ENCODE results near the gene LATS2.

DNA sequence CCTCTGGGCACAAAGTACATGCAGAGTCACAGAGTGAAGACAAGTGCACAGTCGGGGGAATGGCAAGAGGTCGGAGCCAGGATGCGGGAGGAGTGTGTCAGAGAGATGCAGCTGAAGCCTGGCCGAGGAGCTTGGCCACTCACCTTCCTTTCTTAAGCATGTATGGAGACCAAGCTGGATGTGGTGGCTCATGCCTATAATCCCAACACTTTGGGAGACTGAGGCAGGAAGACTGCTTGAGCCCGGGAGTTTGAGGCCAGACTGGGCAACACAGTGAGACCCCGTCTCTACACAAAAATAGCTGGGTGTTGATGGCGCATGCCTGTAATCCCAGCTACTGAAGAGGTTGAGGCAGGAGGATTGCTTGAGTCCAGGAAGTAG, 67.0 kb downstream of the LATS2 start:
- TF ChIP-seq HDAC6 (IDR thresholded peaks at IDR 0.05; ENCODE audit: low read depth, low read length) (no peak), KDM1A (IDR thresholded peaks at IDR 0.05; ENCODE audit: borderline replicate concordance, low read length) (no peak), YY1 (IDR thresholded peaks at IDR 0.05; ENCODE audit: low read depth, low read length) (no peak), TAF1 (IDR thresholded peaks at IDR 0.05; ENCODE audit: low read depth, low read length) (no peak), CEBPB (IDR thresholded peaks at IDR 0.05; ENCODE audit: low read depth, low read length) (no peak), RAD21 (IDR thresholded peaks at IDR 0.05 in 1 of 2, conservative IDR thresholded peaks at IDR 0.05 in 1 of 2; ENCODE audit: low read depth in 2 of 2, low read length in 2 of 2) (no peak), SIN3A (conservative IDR thresholded peaks at IDR 0.05 in 1 of 2, IDR thresholded peaks at IDR 0.05 in 1 of 2; ENCODE audit: low read depth in 1 of 2, low read length in 2 of 2) (no peak), POLR2A (IDR thresholded peaks at IDR 0.05; ENCODE audit: control extremely low read depth in 1 of 2, low read depth in 2 of 2, low read length in 2 of 2) (no peak), POLR2AphosphoS5 (IDR thresholded peaks at IDR 0.05; ENCODE audit: low read depth, low read length) (no peak), MAFK (IDR thresholded peaks at IDR 0.05; ENCODE audit: low read depth, low read length) (no peak), RXRA (IDR thresholded peaks at IDR 0.05; ENCODE audit: insufficient read depth, low read depth, low read length) (no peak)
- TF ChIP-seq, protein P1, sequence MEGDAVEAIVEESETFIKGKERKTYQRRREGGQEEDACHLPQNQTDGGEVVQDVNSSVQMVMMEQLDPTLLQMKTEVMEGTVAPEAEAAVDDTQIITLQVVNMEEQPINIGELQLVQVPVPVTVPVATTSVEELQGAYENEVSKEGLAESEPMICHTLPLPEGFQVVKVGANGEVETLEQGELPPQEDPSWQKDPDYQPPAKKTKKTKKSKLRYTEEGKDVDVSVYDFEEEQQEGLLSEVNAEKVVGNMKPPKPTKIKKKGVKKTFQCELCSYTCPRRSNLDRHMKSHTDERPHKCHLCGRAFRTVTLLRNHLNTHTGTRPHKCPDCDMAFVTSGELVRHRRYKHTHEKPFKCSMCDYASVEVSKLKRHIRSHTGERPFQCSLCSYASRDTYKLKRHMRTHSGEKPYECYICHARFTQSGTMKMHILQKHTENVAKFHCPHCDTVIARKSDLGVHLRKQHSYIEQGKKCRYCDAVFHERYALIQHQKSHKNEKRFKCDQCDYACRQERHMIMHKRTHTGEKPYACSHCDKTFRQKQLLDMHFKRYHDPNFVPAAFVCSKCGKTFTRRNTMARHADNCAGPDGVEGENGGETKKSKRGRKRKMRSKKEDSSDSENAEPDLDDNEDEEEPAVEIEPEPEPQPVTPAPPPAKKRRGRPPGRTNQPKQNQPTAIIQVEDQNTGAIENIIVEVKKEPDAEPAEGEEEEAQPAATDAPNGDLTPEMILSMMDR (IDR thresholded peaks at IDR 0.05; ENCODE audit: control extremely low read depth in 1 of 3, insufficient read depth in 1 of 3, low read depth in 1 of 3, low read length in 3 of 3) = no peak
- TF ChIP-seq, protein P2, sequence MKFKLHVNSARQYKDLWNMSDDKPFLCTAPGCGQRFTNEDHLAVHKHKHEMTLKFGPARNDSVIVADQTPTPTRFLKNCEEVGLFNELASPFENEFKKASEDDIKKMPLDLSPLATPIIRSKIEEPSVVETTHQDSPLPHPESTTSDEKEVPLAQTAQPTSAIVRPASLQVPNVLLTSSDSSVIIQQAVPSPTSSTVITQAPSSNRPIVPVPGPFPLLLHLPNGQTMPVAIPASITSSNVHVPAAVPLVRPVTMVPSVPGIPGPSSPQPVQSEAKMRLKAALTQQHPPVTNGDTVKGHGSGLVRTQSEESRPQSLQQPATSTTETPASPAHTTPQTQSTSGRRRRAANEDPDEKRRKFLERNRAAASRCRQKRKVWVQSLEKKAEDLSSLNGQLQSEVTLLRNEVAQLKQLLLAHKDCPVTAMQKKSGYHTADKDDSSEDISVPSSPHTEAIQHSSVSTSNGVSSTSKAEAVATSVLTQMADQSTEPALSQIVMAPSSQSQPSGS (IDR thresholded peaks at IDR 0.05; ENCODE audit: low read length) = no peak
